ENCODE measurements around the gene STX10. TPM values are rescaled to one million over a fixed set of nuclear protein-coding genes. Genes with fewer than 3 reads are reported as not detected.
A peak's percentile ranks its signal among the peaks of the same experiment; 100 is the strongest.

STX10 gene
- total and polyA plus RNA-seq, 9 of the 15 experiments (the other 6 are each of a cell fraction or from before 2014, with no cell fraction given) = 0.51 to 66.3 (median 31.0) TPM

DNA sequence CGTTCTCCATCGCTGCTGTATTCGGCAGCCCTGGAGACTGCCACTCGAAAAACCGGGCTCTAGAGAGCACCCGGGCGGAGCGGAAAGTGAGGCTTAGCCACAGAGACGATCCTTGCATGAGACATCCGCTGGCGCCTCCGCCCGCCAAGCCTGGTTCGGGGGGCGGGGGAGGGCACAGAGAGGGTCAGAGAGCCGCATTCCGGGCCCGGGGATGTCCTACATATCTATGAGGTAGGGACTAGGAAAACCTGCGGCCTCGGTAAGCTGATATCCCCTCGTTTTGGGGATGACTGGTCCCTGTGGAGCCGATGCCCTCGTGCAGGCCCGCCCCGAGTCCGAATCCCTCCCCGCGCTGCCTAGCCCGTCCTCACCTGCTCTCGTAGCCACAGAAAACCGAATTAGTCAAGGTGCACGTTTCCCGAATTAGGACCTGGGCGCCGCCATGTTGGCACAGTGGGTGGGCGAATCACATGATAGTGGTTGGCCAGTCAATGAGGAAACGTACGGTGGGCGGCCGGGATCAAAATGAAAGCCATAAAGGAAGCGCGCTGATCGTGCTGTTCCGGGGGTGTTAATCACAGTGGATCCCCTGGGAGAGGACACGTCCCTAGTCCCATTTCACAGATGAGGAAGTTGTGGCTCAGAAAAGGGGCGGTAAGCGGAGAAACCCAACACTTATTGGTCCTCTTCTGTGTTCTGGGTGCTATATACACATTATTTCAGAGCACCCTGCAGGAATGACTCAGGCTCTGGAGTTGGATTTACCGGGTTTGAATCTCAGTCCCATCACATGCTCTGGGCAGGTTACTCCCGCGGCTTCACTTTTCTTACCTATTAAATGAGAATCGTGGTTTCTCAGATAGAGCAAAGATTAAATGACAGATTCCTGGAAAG, 33.6 kb downstream of the STX10 start, which contains the start of gene TRMT1 (continued):
- TF ChIP-seq ZNF347 (CRISPR knock-in tag; IDR thresholded peaks at IDR 0.05; ENCODE audit: low read depth) = no peak
- TF ChIP-seq SAP30 (IDR thresholded peaks at IDR 0.05; ENCODE audit: borderline replicate concordance, insufficient read depth, low read depth, low read length, poor library complexity, severe bottlenecking) = peak; percentile 100
- TF ChIP-seq PTRF (tag; IDR thresholded peaks at IDR 0.05) = no peak
- TF ChIP-seq MBD2 (IDR thresholded peaks at IDR 0.05; ENCODE audit: borderline replicate concordance, low read depth) = peak; percentile 83; the same call in 1 of the 2 replicates
- TF ChIP-seq JUND (IDR thresholded peaks at IDR 0.05; ENCODE audit: borderline replicate concordance, low read depth, low read length) = peak; percentile 48; the same call in 1 of the 2 replicates
- peak; percentile 72; the same call in 2 of the 3 replicates for TF ChIP-seq JUND (tag; IDR thresholded peaks at IDR 0.05; ENCODE audit: borderline replicate concordance, low read depth, low read length)
- no peak for TF ChIP-seq TCFL5 (CRISPR knock-in tag; conservative IDR thresholded peaks at IDR 0.05)
- TF ChIP-seq EGR1 (conservative IDR thresholded peaks at IDR 0.05) = peak; percentile 94
- peak; percentile 60; the same call in 1 of the 2 replicates for TF ChIP-seq ZNF24 (IDR thresholded peaks at IDR 0.05)
- peak; percentile 30; the same call in 1 of the 2 replicates for TF ChIP-seq EP300 (IDR thresholded peaks at IDR 0.05; ENCODE audit: low read length)
- TF ChIP-seq FOXP1 (CRISPR knock-in tag; IDR thresholded peaks at IDR 0.05) = peak; percentile 66; the same call in 1 of the 2 replicates
- TF ChIP-seq, protein P1, sequence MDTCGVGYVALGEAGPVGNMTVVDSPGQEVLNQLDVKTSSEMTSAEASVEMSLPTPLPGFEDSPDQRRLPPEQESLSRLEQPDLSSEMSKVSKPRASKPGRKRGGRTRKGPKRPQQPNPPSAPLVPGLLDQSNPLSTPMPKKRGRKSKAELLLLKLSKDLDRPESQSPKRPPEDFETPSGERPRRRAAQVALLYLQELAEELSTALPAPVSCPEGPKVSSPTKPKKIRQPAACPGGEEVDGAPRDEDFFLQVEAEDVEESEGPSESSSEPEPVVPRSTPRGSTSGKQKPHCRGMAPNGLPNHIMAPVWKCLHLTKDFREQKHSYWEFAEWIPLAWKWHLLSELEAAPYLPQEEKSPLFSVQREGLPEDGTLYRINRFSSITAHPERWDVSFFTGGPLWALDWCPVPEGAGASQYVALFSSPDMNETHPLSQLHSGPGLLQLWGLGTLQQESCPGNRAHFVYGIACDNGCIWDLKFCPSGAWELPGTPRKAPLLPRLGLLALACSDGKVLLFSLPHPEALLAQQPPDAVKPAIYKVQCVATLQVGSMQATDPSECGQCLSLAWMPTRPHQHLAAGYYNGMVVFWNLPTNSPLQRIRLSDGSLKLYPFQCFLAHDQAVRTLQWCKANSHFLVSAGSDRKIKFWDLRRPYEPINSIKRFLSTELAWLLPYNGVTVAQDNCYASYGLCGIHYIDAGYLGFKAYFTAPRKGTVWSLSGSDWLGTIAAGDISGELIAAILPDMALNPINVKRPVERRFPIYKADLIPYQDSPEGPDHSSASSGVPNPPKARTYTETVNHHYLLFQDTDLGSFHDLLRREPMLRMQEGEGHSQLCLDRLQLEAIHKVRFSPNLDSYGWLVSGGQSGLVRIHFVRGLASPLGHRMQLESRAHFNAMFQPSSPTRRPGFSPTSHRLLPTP (IDR thresholded peaks at IDR 0.05; ENCODE audit: borderline replicate concordance, extremely low read depth, insufficient read length) = peak; percentile 8
- TF ChIP-seq, protein P2, sequence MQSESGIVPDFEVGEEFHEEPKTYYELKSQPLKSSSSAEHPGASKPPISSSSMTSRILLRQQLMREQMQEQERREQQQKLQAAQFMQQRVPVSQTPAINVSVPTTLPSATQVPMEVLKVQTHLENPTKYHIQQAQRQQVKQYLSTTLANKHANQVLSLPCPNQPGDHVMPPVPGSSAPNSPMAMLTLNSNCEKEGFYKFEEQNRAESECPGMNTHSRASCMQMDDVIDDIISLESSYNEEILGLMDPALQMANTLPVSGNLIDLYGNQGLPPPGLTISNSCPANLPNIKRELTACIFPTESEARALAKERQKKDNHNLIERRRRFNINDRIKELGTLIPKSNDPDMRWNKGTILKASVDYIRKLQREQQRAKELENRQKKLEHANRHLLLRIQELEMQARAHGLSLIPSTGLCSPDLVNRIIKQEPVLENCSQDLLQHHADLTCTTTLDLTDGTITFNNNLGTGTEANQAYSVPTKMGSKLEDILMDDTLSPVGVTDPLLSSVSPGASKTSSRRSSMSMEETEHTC (IDR thresholded peaks at IDR 0.05) = peak; percentile 30; the same call in 1 of the 2 replicates
- no peak for TF ChIP-seq SREBF2 (CRISPR knock-in tag; IDR thresholded peaks at IDR 0.05)
- no peak for TF ChIP-seq NFIX (CRISPR knock-in tag; IDR thresholded peaks at IDR 0.05; ENCODE audit: low read depth)
- 0 out of 2 replicates have a peak, but pooled peaks have one; percentile 28 for TF ChIP-seq HNRNPUL1 (IDR thresholded peaks at IDR 0.05; ENCODE audit: low read length)
- TF ChIP-seq ZNF316 (IDR thresholded peaks at IDR 0.05) = peak; percentile 77
- peak; percentile 73; the same call in 1 of the 2 replicates for TF ChIP-seq CC2D1A (IDR thresholded peaks at IDR 0.05)
- no peak for TF ChIP-seq SMAD2 (IDR thresholded peaks at IDR 0.05; ENCODE audit: low read depth, low read length)
- TF ChIP-seq PTTG1 (tag; IDR thresholded peaks at IDR 0.05; ENCODE audit: low read depth) = no peak
- peak; percentile 66; the same call in 1 of the 2 replicates for TF ChIP-seq NFRKB (IDR thresholded peaks at IDR 0.05; ENCODE audit: low read depth)
- TF ChIP-seq HLTF (IDR thresholded peaks at IDR 0.05) = peak; percentile 65; the same call in 1 of the 2 replicates
- TF ChIP-seq U2AF2 (optimal IDR thresholded peaks at IDR 0.05; ENCODE audit: low read depth, low read length) = no peak
- TF ChIP-seq FIP1L1 (IDR thresholded peaks at IDR 0.05; ENCODE audit: low read depth, low read length, poor library complexity, severe bottlenecking) = no peak
- no peak for TF ChIP-seq GATAD2A (IDR thresholded peaks at IDR 0.05)

Measured in K562 (cell line).